Activated T-cell treated with anti-CD3 and anti-CD28 coated beads for 48 hours (primary cell): ENCODE results near the gene CTNNA3.

Experiments
- DNase-seq: peaks from one replicate; pipeline ENCODE4 v3.0.0-alpha.2; 2020; ENCODE audit warnings: low read depth

CTNNA3 gene

GRCh38 chr10:67327626-67328535 is 368.1 kb downstream of the CTNNA3 start:
- DNase-seq = no peak

GRCh38 chr10:67319976-67320375 is 376.0 kb downstream of the CTNNA3 start:
- no peak for DNase-seq

GRCh38 chr10:67308912-67309311 is 387.1 kb downstream of the CTNNA3 start:
- no peak for DNase-seq

GRCh38 chr10:67306588-67307205 is 389.3 kb downstream of the CTNNA3 start:
- no peak for DNase-seq

- no peak for DNase-seq
Measured at GRCh38 chr10:67302701-67303100, 393.3 kb downstream of the CTNNA3 start.

- DNase-seq = no peak
Measured at GRCh38 chr10:67299761-67300160, 396.2 kb downstream of the CTNNA3 start.

- DNase-seq = no peak
Measured at GRCh38 chr10:67297637-67298181, 398.3 kb downstream of the CTNNA3 start.

- no peak for DNase-seq
Measured at GRCh38 chr10:67296926-67297325, 399.1 kb downstream of the CTNNA3 start.

GRCh38 chr10:67288688-67289410 is 407.1 kb downstream of the CTNNA3 start:
- no peak for DNase-seq

GRCh38 chr10:67284589-67284988 is 411.4 kb downstream of the CTNNA3 start:
- DNase-seq = no peak

- DNase-seq = no peak
Measured at GRCh38 chr10:67282871-67283270, 413.1 kb downstream of the CTNNA3 start.

GRCh38 chr10:67280405-67280804 is 415.6 kb downstream of the CTNNA3 start:
- DNase-seq = no peak

GRCh38 chr10:67277402-67277801 is 418.6 kb downstream of the CTNNA3 start:
- DNase-seq = no peak

- DNase-seq = no peak
Measured at GRCh38 chr10:67269828-67270227, 426.2 kb downstream of the CTNNA3 start.

- DNase-seq = no peak
Measured at GRCh38 chr10:67268146-67268545, 427.8 kb downstream of the CTNNA3 start.

- DNase-seq = no peak
Measured at GRCh38 chr10:67262675-67263074, 433.3 kb downstream of the CTNNA3 start.

- no peak for DNase-seq
Measured at GRCh38 chr10:67261300-67261797, 434.6 kb downstream of the CTNNA3 start.

- DNase-seq = no peak
Measured at GRCh38 chr10:67259319-67259929, 436.6 kb downstream of the CTNNA3 start.

GRCh38 chr10:67257427-67258144 is 438.4 kb downstream of the CTNNA3 start:
- no peak for DNase-seq

GRCh38 chr10:67257018-67257417 is 439.0 kb downstream of the CTNNA3 start:
- DNase-seq = no peak

- no peak for DNase-seq
Measured at GRCh38 chr10:67250686-67251085, 445.3 kb downstream of the CTNNA3 start.
